HG03280 (cell line): ENCODE measurements around the gene POU2F1.
A peak's percentile ranks its signal among the peaks of the same experiment; 100 is the strongest.

Experiments
- ATAC-seq: cut with Tn5 transposase; IDR thresholded peaks from one replicate; pipeline ENCODE4 v1.9.1; 2021; ENCODE audit warnings: mild to moderate bottlenecking, moderate library complexity; ENCODE audit not compliant: unreplicated experiment

Gene POU2F1

DNA sequence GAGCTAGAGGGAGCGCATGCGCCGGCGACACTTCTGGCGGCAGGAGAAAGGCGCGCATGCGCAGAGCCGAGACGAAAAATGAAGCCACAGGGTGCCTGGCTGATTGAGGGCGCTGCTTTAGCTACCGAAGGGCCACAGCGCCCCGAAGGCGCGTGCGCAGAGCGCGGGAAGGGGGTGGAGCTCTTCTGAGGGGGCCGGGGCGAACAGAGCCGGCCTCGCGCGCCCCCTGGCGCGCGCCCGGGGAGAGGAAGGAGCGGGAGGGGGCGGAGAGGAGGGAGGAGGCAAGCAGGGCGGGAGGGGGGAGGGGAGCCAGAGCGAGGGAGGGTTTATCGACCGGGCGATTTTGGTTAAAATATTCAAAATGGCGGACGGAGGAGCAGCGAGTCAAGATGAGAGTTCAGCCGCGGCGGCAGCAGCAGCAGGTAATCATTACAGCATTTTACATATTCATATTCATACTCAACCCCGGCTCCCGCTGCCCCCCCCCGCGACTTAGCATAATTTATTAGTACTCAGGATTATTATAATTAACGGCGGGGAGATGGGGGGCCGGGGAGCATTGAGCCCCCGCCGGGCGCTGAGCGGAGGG lies at the start of gene POU2F1:
Gene POU2F1 (plus strand): TSS at position 350 of the 589 bp plus-strand sequence. CDS start 12 bp downstream, at position 362.
- peak; percentile 62 for ATAC-seq

DNA sequence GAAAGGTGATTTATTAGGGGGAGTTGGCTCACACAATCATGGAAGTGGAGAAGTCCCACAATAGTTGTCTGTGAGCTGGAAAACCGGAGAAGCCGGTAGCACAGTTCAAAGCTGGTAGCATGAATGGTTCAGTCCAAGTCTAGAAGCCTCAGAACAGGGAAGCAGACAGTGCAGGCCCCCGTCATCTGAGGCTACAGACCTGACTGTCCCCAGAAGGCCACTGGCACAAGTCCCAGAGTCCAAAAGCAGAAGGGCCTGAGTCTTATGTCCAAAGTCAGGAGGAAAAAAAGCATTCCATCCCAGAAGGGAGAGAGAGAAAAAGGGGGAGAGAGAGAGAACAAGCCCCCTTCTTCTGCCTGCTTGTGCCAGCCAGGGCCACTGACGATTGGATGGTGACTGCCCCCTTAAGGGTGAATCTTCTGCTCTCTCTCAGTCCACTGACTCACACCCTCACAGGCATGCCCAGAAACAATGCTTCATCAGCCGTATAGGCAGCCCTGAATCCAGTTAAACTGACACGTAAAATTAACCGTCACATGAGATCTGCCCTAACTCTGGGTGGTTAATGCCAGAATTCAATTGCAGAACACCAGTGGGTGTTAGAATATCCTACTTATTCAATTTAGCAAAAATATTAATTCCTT lies 49.3 kb upstream of the POU2F1 start:
- ATAC-seq = no peak

DNA sequence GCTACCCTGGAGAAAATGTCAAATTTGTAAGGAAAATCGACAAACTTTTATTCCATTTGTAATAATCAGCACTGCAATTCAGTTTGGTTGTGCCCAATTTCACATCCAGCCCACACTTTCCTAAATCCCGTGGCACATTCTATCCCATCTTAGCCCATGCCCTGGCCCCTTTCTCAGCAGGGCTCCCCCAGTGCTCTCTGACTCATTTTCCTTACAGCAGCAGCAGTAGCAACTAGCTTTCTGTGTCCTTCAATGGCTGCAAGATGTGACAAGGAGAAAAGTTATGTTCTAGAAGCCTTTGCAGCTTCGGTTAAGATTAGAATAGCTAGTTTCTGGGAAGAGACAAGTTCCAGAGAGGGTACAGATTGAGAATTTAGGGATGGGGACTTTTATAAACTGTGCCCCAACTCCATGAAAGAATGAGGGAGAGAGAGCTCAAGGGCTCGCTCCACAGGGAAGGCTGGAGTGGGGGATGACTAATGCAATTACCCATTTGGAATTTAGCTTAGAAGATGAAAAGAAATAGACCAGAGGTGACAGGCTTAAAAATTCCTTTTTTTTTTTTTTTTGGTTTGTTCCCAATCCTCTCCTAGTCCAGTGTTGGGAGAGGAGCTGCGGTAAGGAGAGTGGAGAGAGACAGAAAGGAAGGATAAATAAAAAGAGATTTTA lies 47.0 kb upstream of the POU2F1 start:
- no peak for ATAC-seq

DNA sequence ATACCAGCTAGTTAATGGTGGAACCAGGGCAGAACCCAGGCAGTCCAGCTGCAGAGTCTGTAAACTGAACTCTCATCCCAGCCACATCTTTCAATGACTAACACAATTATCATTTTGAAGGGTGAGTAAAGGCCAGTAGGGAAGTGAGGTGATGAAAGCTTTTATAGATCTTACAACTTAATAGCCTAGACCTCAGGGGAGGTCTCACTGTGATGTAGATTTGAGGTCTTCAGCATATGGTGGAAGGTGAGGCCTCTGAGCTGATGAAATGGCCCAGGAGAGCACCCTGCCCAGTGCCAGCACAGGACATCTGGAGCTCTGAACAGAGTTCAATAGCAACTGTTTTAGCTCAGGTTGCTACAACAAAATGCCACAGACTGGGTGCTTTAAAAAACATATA lies 44.8 kb upstream of the POU2F1 start:
- no peak for ATAC-seq

DNA sequence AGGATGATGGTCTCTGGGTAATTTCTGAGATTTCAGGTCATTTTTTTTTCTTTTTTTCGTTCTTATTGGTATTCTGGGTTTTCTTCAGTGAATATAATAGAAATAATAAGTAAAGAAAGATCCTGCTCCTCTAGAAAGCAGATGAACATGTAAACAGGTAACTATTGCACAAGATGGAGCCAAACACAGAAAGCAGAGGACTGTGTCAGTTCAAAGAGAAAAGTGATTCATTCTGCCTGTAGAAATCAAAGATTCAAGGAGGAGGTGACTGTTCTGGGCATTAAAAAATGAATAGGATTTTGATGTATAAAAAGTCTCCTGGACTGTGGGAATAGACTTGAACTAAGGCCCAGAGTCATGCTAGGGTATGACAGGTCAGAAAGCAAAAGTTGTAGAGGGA lies 41.9 kb upstream of the POU2F1 start:
- ATAC-seq = no peak

DNA sequence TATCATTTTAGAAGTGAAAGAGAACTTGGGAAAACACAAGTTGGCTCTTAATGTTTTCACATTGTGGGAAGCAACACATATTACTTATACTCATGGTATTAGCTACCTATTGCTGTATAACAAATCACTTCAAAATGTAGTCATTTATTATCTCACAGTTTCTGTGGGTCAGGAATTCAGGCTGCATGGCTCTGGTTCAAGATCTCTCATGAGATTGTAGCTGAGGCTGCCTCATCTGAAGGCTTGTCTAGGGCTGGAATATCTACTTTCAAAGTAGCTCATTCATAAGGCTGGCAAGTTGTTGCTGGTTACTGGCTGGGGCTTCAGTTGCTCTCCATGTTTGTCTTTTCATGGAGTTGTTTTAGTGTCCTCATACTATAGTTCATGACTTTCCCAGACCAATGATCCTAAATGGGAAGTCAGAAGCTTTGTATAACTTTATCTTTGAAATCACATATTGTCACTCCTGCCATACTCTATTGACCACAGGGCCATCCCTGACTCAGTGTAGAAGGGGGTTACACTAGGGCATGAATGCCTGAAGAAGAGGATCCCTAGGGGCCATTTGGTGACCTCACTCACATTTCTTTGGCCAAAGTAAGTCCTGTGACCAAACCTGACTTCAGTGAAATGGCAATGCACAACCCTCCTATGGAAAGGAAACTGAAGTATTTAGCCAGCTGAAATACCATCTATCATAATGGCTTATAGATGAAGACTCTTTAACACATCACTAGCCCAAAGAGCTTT lies 37.9 kb upstream of the POU2F1 start:
- ATAC-seq = no peak

DNA sequence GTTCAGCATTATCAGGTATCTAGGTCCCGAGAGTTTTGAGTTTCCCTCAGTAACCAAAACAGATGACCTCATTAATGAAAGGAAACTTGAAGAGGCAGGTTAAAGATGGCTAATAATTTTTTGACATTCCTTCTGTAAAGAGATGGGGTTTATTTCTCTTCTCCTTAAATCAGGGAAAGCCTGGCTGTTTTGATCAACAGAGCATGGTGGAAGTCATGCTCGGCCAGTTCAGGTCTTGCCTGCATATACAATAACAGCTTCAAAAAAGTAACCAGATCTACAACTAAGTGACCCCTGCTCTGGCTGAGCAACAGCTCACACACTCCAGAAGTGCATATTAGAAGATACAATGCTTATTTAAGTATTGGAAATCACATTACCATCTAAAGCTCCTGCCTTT lies 36.6 kb upstream of the POU2F1 start:
- no peak for ATAC-seq

DNA sequence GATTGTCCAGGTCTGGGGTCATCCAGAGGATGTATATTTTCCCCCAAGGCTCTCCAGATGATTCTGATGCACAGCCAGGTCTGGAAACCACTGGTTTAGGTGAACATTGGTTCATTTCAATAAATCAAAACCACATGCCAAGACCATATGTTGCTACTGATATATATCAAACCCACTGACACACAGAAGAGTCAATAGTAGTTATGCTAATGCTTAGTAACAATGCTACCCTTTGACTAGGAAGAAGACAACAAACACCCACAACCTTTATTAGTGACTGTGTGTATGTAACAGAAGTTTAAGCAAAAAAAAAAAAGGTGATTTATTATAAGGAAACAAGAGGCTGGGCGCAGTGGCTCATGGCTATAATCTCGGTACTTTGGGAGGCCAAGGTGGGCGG lies 35.6 kb upstream of the POU2F1 start:
- no peak for ATAC-seq

DNA sequence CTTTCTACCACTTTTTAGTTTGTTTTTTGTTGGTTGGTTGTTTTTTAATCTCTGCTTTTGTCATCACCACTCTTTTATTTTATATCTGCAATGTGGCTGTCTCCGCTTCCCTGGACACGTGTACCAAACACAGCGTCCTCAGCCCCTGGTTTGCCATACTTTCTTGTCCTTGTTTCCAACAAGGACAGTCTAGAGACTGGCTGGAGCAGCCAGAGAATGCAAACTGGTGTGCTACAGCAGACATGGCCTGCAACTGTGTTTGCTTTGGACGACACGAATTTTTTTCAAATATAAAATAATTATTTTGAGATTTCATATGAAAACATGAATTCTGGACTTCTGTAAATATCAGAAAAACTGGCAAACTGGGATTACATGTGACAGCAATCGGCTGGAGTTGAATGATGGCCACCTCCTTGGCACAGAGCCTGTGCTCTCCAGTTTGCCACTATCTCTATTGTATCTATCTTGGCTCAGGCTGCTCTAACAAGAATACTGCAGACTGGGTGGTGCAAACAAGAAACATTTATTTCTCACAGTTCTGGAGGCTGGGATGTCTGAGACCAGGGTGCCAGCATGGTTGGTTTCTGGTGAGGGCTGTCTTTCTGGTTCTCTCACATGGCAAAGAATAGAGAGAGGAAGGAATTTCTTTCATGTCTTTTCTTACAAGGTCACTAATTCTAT lies 34.6 kb upstream of the POU2F1 start:
- ATAC-seq = no peak

DNA sequence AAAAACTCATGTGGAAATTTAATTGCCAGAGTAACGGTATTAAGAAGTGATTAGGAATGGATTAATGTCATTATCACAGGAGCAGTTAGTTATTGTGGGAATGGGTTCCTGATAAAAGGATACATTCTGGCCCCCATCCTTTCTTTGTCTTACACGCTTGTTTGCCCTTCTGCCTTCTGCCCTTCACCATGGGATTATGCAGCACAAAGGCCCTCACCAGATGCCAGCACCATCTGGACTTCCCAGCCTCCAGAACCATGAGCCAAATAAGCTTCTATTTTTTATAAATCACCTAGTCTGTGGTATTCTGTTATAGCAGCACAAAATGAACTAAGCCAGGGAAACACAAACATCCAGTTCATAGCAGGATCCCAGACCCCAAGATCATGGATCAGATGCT lies 33.9 kb upstream of the POU2F1 start:
- ATAC-seq = no peak

DNA sequence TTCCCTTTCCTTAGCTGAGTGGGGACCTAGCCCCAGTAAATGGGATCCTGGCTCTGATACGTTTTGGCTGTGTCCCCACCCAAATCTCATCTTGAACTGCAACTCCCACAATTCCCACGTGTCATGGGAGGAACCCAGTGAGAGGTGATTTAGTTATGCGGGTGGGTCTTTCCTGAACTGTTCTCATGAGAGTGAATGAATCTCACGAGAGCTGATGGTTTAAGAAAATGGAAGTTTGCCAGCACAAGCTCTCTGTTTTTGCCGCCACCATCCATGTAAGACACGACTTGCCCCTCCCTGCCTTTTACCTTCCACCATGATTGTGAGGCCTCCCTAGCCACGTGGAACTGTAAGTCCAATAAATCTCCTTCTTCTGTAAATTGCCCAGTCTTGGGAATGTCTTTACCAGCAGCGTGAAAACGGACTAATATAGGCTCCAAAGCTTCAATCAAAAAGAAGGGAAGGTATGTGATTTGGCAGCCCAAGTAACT lies 29.9 kb upstream of the POU2F1 start:
- no peak for ATAC-seq

DNA sequence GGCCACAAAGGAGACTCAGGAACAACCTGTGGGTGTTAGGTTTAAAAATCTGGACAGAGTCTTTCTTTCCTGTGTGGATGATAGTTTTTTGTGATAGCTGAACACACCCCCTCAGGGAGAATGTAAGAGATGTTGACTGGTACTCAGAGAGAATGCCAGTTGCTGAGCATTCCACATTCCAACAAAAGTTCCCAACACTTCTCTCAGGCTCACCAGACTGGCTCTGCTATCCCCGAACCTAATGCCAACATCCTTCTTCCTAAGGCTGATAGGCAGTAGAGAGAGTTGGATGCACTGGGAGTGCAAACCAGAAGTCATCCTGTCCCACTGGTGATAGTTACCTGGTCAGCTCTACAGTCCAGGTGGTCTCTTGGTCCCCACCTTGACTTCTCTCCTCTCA lies 28.7 kb upstream of the POU2F1 start:
- no peak for ATAC-seq

DNA sequence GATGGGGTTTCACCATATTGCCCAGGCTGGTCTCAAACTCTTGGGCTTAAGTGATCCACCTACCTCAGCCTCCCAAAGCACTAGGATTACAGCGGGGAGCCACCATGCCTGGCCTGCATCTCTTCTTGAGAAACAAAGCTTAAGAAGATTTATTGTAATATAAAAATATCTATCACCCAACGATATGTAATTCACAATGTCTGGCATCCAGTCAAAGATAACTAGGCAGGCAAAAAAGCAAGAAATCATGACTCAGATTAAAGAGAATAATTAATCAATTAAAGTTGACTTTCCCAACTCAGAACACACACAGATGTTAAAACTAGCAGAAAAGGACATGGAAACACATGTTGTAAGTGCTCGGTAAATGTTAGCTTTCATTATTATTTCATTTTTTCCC lies 26.5 kb upstream of the POU2F1 start:
- no peak for ATAC-seq

DNA sequence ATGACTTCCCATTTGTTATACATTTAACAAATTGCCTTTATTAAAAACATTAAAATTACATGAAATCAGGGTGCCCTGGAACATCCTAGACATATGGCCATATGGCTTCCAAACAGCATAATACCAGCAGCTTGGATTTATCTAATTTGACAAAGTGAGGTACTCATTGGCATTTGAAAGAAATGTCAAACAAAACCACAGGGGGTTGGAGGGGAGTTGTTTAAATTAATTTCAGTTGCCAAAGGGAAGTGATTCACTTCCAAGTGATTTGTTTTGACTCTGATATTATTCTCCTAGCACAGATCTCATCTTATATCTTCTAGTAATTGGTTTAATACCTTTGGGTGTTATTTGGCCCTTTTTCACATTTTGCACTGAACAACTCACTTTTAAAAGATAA lies 24.5 kb upstream of the POU2F1 start:
- ATAC-seq = no peak

DNA sequence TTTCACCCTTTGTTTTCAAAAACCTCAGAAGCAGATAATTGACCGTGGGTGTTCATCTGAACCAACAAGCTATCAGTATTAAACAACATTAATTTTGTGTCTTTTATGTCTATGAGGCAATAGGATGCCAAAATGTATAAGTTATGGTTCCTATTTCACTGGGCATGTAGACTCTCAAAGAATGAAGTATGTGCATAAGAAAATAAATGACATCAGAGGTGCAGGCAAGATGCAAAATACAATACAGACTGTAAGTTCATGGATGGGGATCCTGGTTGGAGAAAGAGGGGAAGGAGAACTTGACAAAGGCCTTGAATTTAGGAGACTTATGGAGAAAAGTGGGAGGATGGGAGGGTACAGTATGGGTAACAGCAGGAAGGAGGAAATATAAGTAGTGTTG lies 23.4 kb upstream of the POU2F1 start:
- ATAC-seq = no peak

DNA sequence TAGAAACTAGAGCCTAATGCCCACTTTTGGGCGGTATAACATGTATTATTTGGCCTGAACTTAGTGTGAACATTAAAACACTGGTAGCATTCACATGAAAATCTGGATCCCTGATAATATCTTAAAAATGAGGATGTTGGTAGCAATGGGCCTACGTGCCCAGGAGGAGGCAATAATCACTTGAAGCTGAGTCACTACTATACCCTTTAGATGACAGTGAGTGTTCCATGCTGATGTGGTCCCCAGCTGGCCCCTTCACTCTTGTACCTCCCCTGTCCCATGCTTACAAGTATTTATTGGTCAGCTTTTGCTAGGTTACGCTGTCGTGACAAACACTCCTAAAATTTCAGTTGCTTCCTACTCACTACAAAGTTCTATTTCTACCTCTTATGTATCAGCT lies 23.0 kb upstream of the POU2F1 start:
- no peak for ATAC-seq

DNA sequence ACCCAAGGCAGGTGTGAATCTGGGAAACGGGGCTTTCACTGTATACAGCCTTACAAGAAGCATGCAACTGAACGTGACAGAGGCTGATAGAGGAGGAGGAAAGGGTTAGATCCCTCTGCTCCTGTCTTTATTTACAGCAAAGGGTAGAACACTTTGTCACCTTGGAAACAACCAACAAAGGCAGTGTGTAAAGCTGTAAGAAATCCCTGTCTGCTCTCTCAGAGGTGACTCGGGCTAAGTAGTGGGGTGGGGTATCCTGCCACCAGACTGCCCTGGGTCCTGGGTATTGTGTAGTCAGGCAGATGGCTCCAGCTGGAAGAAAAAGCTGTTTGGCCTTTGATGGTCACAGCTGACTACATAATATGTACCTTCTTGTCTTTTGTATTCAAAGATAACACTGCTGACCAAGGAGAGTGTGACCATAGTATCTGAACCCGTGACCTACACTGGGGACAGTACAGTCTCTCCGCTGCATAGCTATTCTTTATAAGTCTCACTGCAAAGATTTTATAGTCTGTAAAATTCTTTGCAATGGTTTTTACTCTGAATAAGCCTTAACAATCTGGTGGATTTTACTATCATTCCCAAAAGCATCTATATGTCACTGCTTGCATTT lies 22.1 kb upstream of the POU2F1 start:
- no peak for ATAC-seq

DNA sequence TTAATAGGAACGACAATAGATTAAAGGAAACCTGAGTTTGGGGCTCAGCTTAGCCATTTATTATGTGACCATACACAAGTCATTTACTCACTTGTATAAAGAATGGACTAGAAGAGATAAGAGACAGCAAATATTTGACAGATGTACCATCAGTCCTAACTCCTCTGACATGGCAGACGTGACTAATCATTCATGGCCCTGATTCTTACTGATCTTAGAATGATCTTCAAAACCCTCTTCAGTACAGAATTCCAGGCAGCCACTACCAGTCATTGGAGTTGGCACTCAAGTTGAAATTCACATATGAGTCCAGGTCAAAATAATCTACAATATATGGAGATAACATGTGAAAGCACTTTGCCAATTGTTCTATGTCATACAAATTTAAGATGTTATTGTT lies 21.0 kb upstream of the POU2F1 start:
- ATAC-seq = no peak

DNA sequence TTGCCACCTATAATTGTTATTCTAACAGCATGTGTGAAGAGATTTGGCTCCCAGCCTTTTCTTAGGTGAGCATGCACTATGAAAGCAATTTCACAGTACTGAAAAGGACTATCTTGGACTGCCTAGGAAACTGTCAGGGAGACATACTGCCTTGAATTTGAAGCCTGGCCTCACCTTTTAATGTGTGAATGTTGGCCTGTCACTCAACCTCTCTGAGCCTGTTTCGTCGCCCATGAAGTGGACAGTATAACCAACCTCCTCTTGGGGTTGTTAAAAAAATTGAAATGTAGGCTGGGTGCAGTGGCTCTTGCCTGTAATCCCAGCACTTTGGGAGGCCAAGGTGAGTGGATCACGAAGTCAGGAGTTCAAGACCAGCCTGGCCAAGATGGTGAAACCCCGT lies 20.4 kb upstream of the POU2F1 start:
- no peak for ATAC-seq

DNA sequence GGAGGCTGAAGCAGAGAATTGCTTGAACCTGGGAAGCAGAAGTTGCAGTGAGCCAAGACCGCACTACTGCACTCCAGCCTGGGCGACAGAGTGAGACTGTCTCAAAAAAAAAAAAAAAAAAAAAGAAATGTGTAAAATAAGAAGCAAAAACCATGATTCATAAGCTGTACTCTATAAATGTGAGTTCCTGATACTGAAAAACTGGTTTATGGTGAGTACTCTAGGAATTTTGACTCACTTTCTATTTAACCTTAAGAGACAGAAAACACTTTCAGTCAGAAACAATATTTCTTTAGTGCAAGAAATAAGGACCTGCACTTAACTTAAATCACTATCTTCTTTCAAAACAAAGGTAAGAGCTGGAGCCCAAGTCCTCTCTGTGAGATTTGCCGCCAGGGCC lies 19.9 kb upstream of the POU2F1 start:
- no peak for ATAC-seq

DNA sequence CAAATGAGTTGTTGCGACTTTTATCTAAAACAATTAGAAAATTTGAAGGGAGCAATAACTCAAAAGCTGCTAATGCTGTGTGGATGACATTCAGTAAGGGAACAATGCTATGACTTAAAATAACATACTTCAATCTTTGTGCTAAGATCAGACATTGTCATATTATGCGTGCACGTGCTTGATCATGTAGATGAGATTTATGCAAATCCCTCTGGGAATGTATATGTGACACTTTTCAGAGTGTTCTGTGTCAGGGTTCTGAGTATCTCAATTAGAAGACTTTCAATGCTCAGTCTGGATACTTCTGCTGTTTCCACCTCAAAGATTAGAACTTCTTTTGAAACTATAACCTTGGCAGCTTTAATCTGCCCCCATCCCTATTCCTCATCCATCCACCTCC lies 18.6 kb upstream of the POU2F1 start:
- ATAC-seq = no peak
